BJ (cell line): ENCODE results near the gene ROR1. TPM values are rescaled to one million over a fixed set of nuclear protein-coding genes. Genes with fewer than 3 reads are reported as not detected.

Source experiments
- CTCF ChIA-PET: fragments of 350-600 bp; formaldehyde crosslinking; extraction: SDS; loops from one replicate; lab custom pipeline; 2021; ENCODE audit warnings: antibody characterized with exemption, inconsistent platforms; lab: Yijun Ruan, JAX
- POLR2A ChIA-PET: fragments of 300-600 bp; sonication (Branson Sonifier 250); formaldehyde crosslinking; extraction: SDS; loops from one replicate; lab custom pipeline; 2021; ENCODE audit warnings: antibody characterized with exemption; lab: Charles Lee
- DNase-seq: peaks from one replicate; pipeline ENCODE4 v3.0.0-alpha.2; 2011; ENCODE audit warnings: low read depth
- H3K27me3 ChIP-seq: 2 replicates; pipeline ENCODE4 v1.6.0; 2011; ENCODE audit warnings: low read length; ENCODE audit not compliant: control insufficient read depth, insufficient read depth
- H3K36me3 ChIP-seq: 2 replicates; pipeline ENCODE4 v1.5.1; 2011; ENCODE audit warnings: low read length; ENCODE audit not compliant: control insufficient read depth, insufficient read depth
- H3K4me3 ChIP-seq: 2 replicates; pipeline ENCODE4 v1.5.1; 2011; ENCODE audit warnings: low read depth, mild to moderate bottlenecking, control low read depth, low read length
- polyA plus RNA-seq: library from polyadenylated mRNA; depleted of rRNA; stranded (reverse); fragments of >200 nt; gene quantifications from 2 replicates; pipeline ENCODE4 v1.2.3, GENCODE V29; 2011
- TF ChIP-seq, protein P1 (sequence below): IDR thresholded peaks from 2 replicates; pipeline ENCODE4 v1.5.1; 2011; ENCODE audit warnings: low read depth, mild to moderate bottlenecking, control low read depth, inconsistent platforms, low read length, moderate library complexity; ENCODE audit not compliant: insufficient read depth

Gene ROR1
- polyA plus RNA-seq, 1 experiment, result 4.6 TPM

DNA sequence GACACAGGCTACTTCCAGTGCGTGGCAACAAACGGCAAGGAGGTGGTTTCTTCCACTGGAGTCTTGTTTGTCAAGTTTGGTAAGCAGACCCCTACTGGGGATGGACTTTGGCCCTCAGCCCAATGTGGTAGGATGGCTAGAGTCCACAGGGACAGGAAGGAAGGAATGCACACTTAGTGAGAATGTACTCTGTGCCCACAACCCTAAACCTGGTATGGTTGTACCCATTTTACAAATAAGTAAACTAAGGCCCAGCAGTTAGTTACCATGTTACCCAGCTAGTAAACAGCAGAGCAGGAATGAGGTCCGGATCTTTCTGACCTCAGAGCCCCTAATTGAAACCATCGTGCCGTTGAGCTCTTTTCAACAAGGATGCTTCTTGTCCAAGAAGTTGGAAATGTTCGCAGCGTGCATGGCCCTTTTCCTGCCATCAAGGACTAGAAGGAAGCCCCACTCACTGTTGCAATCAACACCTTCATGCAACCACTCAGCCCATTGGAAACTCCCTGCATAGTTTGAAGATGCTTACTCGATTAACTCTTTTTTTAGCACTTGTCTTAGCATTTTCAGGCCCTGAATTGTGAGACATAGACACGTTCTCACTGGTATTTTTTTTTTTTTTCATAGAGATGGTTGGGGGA, 276.2 kb downstream of the ROR1 start:
- POLR2A ChIA-PET, result no interaction called here
- Histone ChIP-seq H3K36me3 (no peaks in the 10 kb centered on the region), H3K4me3 (no peak overlapping the region), H3K27me3 (no peaks in the 10 kb centered on the region)
- CTCF ChIA-PET, result interaction anchor here (0.6 to 0.7 kb wide), 2 partner anchors 8 to 273 kb away, joined by 3 to 4 read pairs; no protein-coding TSS in a partner anchor
- TF ChIP-seq, protein P1, sequence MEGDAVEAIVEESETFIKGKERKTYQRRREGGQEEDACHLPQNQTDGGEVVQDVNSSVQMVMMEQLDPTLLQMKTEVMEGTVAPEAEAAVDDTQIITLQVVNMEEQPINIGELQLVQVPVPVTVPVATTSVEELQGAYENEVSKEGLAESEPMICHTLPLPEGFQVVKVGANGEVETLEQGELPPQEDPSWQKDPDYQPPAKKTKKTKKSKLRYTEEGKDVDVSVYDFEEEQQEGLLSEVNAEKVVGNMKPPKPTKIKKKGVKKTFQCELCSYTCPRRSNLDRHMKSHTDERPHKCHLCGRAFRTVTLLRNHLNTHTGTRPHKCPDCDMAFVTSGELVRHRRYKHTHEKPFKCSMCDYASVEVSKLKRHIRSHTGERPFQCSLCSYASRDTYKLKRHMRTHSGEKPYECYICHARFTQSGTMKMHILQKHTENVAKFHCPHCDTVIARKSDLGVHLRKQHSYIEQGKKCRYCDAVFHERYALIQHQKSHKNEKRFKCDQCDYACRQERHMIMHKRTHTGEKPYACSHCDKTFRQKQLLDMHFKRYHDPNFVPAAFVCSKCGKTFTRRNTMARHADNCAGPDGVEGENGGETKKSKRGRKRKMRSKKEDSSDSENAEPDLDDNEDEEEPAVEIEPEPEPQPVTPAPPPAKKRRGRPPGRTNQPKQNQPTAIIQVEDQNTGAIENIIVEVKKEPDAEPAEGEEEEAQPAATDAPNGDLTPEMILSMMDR, result no peak
- no peak for DNase-seq

DNA sequence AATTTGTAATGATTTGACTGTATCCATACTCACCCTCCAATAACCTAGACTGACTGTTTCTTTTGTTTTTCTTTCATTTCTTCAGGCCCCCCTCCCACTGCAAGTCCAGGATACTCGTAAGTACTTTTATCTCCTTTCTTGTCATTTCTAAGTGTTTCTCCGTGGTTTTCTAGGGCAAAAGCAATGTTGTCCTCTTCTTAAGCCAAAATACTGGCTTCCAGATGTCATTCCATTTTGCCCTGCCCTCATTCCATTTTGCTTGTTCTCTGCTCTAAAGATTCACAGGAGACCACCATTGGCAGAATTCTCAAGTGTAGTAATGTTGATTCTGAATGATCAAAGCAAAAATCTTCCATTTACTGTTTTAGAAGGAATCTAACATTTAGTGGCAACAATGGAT, 276.8 kb downstream of the ROR1 start:
- CTCF ChIA-PET, result interaction anchor here (0.7 kb wide), 1 partner anchor 58 kb away, joined by 3 read pairs; no protein-coding TSS in a partner anchor
- TF ChIP-seq, protein P1, result no peak

DNA sequence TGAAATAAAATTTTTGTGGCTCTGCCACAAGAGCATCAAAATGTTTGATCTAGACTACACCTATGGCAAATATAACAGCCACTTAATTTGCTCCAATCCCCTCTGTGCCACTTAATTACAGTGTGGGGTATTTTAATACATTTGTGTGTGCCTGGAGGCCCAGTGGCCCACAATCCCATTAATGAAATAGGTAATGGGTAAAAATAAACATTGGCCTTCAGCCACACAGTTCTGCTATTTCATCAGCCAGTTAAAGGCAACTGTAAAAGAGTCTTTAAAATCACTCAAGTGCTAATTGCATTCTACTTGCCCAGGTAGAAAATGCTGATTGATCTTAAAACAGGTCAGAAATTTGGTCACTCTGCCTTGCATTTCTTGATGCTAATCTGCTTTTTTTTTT, 278.0 kb downstream of the ROR1 start:
- POLR2A ChIA-PET, result no interaction called here
- TF ChIP-seq, protein P1, result no peak
- DNase-seq, result no peak
- no peaks in the 10 kb centered on the region for H3K27me3 ChIP-seq
- CTCF ChIA-PET, result no interaction called here
- H3K36me3 ChIP-seq, result no peaks in the 10 kb centered on the region
- no peak overlapping the region for H3K4me3 ChIP-seq

More for the DNA sequence above, 276.8 kb downstream of the ROR1 start:
- POLR2A ChIA-PET, result no interaction called here
- Histone ChIP-seq H3K27me3 (no peaks in the 10 kb centered on the region), H3K4me3 (no peak overlapping the region), H3K36me3 (no peaks in the 10 kb centered on the region)
- no peak for DNase-seq

DNA sequence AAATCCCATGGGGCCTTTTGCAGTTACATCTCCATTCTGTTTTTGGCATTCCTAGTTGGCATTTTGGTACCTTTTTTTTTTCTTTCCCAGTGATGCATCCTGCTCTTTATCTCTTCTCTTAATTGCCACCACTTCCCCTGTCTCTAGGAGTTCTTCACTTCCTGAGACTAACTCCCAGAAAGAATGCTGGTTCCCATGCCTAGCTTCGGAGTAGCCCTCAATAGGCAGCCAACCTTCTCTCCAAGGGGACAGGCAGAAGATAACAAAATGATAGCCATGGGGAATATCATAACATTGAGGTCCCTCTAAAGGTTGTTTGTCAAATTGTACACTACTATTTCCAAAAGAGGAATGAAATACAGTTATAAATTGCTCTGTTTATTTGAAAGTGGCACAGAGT, 279.0 kb downstream of the ROR1 start:
- Histone ChIP-seq H3K4me3 (no peak overlapping the region), H3K36me3 (no peaks in the 10 kb centered on the region), H3K27me3 (no peaks in the 10 kb centered on the region)
- CTCF ChIA-PET, result interaction anchor here (0.7 kb wide), 1 partner anchor 8 kb away, joined by 3 read pairs; no protein-coding TSS in a partner anchor
- POLR2A ChIA-PET, result no interaction called here
- DNase-seq, result no peak
- TF ChIP-seq, protein P1, result no peak

DNA sequence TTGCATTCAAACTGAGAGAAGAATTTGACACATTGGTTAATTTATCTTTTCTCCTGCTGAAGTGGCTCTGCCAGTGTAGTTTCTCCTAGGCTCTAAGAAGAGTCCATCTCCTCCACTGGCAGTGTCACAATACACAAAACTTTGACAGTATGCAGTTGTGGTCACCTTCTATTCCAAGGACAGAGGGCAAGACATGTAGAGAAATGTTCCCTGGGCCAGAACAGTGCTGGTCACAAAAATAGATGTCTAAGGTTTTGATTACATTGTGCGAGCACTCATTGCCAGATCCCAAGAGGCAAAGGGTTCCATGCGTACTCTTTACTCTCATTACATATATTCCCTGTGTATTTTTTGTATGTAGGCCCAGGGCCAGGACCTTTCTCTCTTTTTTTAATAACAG, 281.5 kb downstream of the ROR1 start:
- ChIA-PET CTCF (no interaction called here), POLR2A (no interaction called here)
- DNase-seq, result no peak
- Histone ChIP-seq H3K4me3 (no peak overlapping the region), H3K36me3 (no peaks in the 10 kb centered on the region), H3K27me3 (no peaks in the 10 kb centered on the region)
- TF ChIP-seq, protein P1, result no peak
